GM13977 (cell line): Measurements from ENCODE around the gene ZCCHC10.
"Not testable (repeated sequence)": the region's sequence is repeated elsewhere in the genome, so short reads cannot be mapped to it uniquely, and the experiment has no call there.

Source experiments
- DNase-seq: peaks from one replicate; pipeline ENCODE4 v3.0.0; 2012; ENCODE audit warnings: low spot score
- CTCF ChIP-seq: IDR thresholded peaks from 2 replicates; pipeline ENCODE4 v1.5.1; 2012; ENCODE audit warnings: mild to moderate bottlenecking, control low read depth; ENCODE audit not compliant: insufficient read depth; ENCODE audit errors: extremely low read depth, missing control alignments
- in situ Hi-C: fragments of 300-500 bp; cut with MboI; formaldehyde crosslinking; loops from one replicate; pipeline ENCODE4 v1.12.0; 2022; ENCODE audit warnings: low sequenced_read_pairs, low pct_unique_long_range_greater_than_20kb, mixed read lengths, inconsistent platforms; ENCODE audit not compliant: unreplicated experiment

ZCCHC10 gene

DNA sequence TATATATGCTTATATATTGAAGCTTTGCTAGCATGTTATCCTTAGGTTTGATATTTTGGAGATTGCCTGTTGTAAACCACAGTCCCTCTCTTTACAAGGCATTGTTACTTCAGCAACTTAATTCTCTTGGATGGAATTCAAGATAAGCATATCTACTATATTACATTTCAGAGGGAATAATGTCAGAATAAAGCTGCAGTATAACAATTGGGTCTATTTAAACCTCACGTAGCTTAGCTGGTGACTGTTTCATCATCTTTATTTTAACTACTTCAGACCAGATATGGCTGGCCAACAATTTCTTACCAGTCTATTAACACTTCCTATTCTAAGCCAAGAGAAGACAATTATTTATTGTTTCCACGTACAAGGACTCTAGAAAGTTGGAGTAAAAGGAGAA, 27.1 kb downstream of the ZCCHC10 start:
- in situ Hi-C loops = no loop called here
- no peak for TF ChIP-seq CTCF
- no peak for DNase-seq

- TF ChIP-seq CTCF = no peak
- in situ Hi-C loops = no loop called here
- no peak for DNase-seq
These were observed 27.8 kb downstream of the ZCCHC10 start for GRCh38 chr5:132998556-132998955.

DNA sequence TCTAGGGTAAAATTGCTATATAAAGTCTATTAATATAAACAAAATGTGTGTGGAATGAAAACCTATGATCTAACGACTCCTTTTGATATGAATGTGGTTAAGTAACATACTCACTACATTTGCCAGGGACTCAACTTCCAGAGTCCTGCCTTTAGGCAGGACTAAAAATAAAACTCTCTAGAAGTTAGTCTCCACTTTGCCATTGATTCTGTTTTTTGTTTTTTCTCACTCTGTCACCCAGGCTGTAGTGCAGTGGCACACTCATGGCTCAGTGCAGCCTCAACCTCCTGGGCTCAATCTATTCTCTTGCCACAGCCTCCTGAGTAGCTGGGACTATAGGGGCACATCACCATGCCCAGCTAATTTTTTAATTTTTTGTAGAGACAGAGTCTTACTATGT, 30.0 kb downstream of the ZCCHC10 start:
- TF ChIP-seq CTCF = no peak
- in situ Hi-C loops = no loop called here
- no peak for DNase-seq

GRCh38 chr5:132987531-132988408, 38.6 kb downstream of the ZCCHC10 start:
- in situ Hi-C loops = no loop called here
- no peak for DNase-seq
- no peak for TF ChIP-seq CTCF

DNA sequence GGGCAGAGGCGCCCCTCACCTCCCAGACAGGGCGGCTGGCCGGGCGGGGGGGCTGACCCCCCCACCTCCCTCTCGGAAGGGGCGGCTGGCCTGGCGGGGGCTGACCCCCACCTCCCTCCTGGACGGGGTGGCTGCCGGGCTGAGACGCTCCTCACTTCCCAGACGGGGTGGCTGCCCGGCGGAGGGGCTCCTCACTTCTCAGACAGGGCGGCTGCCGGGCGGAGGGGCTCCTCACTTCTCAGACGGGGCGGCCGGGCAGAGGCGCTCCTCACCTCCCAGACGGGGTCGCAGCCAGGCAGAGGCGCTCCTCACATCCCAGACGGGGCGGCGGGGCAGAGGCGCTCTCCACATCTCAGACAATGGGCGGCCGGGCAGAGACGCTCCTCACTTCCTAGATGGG, 43.4 kb downstream of the ZCCHC10 start:
- in situ Hi-C loops, DNase-seq: not testable (repeated sequence)

GRCh38 chr5:132981288-132981687, 45.1 kb downstream of the ZCCHC10 start:
- no peak for DNase-seq
- TF ChIP-seq CTCF = no peak
- in situ Hi-C loops = no loop called here

- DNase-seq = no peak
- no peak for TF ChIP-seq CTCF
- in situ Hi-C loops = no loop called here
These were observed 46.4 kb downstream of the ZCCHC10 start for GRCh38 chr5:132979976-132980375.
